GM12892 (cell line): Measurements from ENCODE around the gene ATP6V1G3.

ENCODE experiments used
- POLR2A ChIP-seq: IDR thresholded peaks from 2 replicates; pipeline ENCODE4 v1.6.1; 2011; ENCODE audit warnings: low read depth, low read length, control low read depth
- POLR2AphosphoS5 ChIP-seq: IDR thresholded peaks from 2 replicates; pipeline ENCODE4 v1.6.1; 2011; ENCODE audit warnings: low read depth, low read length, control low read depth

DNA sequence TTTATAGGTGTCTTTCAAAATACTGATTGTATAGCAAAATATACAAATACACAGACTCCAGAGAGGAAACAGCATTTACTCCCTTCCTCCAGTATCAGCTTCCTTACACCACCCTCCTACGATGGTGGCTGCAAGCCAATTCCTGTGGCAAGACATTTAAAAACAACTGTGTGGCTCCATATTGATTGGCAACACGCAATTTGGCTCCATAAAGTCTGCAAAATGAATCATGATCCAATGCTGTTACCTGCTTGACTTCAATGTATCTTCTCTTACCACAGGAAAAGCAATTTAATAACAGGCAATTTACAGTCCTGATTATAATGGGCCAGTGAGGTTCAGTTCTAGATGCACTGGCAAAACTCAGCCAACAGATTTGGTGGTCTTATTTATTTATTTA is 19.7 kb upstream of the ATP6V1G3 start:
- TF ChIP-seq POLR2AphosphoS5 (no peak), POLR2A (no peak)
